IPS-NIHi7 (cell line): ENCODE data around the gene LOXL3.
A peak's percentile ranks its signal among the peaks of the same experiment; 100 is the strongest.

ENCODE experiments used
- DNase-seq: peaks from one replicate; pipeline ENCODE4 v3.0.0; 2012; ENCODE audit warnings: mixed read lengths; ENCODE audit errors: extremely low spot score

Gene LOXL3

GRCh38 chr2:74528600-74529356 lies 25.0 kb downstream of the LOXL3 start:
- DNase-seq: no peak

GRCh38 chr2:74527741-74528140 lies 26.0 kb downstream of the LOXL3 start:
- no peak for DNase-seq

- no peak for DNase-seq
Measured at GRCh38 chr2:74526649-74527230, 27.0 kb downstream of the LOXL3 start.

- DNase-seq: peak; percentile 53
Measured at GRCh38 chr2:74525717-74526648, 27.8 kb downstream of the LOXL3 start, which contains the start of gene DQX1. Gene DQX1 (minus strand): TSS chr2:74526231. CDS start chr2:74525729, 502 bp downstream.

DNA sequence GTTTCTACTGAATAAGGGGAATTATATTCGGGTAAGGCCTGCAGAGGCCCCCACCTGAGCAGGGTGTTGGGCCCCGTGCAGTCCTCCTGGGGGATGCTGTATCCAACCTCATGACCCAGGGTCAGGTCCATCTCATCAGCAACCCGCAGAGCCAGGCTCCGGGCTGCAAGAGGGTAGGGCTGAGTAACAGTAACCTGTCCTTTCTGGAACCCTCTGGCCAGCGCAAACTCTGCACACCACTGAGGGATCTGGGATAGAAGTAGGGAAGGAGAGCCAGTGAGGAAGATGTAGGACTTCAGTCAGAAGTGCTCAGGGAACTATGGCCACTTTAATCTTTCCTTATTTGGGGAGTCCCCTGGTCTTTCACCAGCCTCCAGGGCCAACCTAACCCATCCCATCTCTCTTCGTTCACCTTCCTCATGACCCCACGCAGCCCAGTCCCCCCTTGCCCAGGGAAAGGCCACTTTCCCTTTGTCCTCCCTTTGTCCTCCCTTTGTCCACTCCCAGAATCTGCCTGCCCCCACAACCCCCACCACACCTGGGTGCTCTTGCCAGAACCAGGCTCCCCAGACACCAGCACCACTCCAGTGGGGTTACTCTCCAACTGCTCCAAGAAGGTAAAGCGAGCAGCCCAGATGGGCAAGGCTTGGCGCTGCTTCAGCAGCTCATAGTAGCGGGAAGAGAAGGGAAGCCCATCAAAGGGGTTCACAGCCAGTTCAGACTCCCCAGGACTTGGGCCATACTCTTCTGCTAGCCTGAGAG lies 28.6 kb downstream of the LOXL3 start:
- no peak for DNase-seq

- DNase-seq: no peak
Measured at GRCh38 chr2:74524005-74524404, 29.7 kb downstream of the LOXL3 start.

- no peak for DNase-seq
Measured at GRCh38 chr2:74522516-74522915, 31.2 kb downstream of the LOXL3 start.

GRCh38 chr2:74516650-74517049 lies 37.1 kb downstream of the LOXL3 start:
- DNase-seq: no peak

DNA sequence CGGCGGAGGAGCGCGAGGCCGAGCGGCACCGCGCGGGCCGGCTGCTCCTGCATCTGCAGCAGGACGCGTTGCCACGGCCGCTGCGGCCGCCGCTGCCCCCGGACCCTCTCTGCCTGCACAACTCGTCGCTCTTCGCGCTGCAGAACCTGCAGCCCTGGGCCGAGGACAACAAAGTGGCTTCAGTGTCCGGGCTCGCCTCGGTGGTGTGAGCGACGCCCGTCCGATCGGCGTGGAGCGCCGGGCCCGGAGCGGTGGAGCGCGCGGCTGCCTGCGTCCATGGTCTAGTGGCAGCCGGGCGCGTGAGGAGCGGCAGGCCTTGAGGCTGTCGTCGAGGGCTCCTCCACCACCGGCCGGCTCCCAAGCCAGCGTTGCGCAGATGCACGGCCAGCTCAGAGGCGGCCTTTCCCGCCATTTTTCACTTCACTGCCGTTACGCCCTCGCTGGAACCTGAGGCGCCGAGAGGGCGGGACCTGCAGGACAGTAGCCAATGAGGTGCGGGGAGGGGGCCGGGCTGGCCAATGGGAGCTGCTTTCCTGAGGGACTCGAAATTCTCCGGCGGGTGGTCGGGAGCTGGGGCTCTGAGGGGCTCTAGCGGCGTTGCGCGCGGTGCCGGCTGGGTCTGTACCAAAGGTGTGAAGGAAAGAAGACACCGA lies 37.6 kb downstream of the LOXL3 start:
- peak; percentile 94 for DNase-seq

- peak; percentile 35 for DNase-seq
Measured at GRCh38 chr2:74515271-74515980, 38.3 kb downstream of the LOXL3 start.

DNA sequence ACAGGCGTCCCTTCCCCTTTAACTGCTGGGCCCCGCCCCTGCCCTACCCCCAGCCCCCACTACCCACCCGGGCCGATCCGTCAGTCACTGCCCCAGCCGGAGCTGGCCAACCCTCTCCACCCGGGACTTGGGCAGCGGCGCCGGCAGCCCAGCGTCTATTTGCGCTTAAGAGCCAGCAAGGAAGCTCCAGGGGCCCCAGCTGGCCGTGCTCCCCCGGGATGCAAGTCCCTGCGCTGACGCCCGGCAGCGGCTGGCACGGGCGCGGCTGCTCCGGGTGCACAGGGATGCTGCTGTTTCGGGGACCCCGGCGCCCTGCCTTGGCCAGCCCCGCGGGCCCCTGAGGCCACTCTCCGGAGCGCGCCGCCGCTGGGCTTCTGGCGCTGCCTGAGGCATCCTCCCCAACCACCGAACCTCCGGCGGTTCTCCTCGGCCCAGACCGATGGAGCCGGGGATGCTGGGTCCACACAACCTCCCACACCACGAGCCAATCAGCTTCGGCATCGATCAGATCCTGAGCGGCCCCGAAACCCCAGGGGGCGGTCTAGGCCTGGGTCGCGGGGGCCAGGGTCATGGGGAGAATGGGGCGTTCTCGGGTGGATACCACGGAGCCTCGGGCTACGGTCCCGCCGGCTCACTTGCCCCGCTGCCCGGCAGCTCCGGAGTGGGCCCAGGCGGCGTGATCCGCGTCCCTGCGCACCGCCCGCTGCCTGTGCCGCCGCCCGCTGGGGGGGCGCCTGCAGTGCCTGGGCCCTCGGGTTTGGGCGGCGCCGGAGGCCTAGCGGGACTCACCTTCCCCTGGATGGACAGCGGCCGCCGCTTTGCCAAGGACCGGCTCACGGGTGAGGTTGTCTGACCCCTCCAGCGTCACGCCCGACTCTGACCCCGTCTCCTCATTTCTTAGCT lies 39.1 kb downstream of the LOXL3 start, which contains the start of gene TLX2:
Gene TLX2 (plus strand): TSS at position 83 of the 903 bp plus-strand sequence. CDS start 357 bp downstream, at position 440.
- DNase-seq: no peak

- DNase-seq: peak; percentile 32
Measured at GRCh38 chr2:74513605-74514367, 40.0 kb downstream of the LOXL3 start.

- DNase-seq: no peak
Measured at GRCh38 chr2:74512744-74513604, 40.8 kb downstream of the LOXL3 start.

- DNase-seq: no peak
Measured at GRCh38 chr2:74511104-74511989, 42.4 kb downstream of the LOXL3 start.

DNA sequence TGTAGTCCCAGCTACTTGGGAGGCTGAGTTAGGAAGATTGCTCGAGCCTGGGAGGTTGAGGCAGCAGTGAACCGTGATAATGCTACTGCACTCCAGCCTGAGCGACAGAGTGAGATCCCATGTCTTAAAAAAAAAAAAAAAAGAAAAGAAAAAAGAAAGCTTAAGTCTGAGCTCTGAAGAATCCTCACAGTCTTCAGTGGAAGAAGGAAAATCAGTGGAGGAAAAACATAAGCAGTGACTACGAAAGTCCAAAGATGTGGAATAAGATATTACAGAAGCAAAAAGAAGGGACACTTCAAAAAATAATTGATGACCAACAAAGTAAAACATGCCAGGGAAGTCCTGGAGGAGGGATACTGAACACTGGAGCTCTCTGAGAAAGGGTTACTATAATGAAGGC lies 43.5 kb downstream of the LOXL3 start:
- no peak for DNase-seq

DNA sequence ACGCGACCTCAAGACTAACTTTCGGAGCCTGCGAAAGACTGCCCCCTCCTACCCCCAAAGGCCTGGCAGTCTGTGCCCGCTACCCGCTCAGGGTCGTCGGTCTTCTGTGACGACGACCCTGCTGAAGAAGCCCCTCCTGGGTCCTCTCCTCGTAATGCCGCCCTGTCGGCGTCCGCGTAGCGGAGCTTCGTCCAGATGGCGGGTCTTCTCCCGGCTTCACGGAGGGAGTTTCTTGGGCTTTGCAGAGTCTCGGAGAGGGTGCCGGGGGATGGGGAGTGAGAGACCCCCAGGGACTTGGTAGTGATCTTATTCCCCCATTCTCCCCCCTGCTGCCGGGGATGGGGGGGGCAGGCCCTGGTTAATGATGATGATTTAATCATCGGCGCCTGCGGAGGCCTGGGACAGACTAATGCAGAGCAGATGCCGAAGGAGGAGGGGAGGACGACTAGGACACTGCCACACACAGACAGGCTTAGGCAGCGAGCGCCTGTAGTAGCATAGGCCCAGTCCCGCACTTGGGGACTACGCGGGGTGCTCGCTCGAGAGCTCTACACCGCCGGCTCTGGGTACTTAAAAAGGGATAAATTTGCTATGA lies 45.7 kb downstream of the LOXL3 start:
- peak; percentile 35 for DNase-seq
